Measurements from ENCODE around the gene NCS1.

The NCS1 gene

GRCh38 chr9:130192382-130192999 is 20.3 kb downstream of the NCS1 start (continued):
- TF ChIP-seq ZSCAN4 (tag by site-specific recombination; IDR thresholded peaks at IDR 0.05) (no peak), KLF10 (tag by site-specific recombination; IDR thresholded peaks at IDR 0.05) (no peak), SCRT1 (tag by site-specific recombination; IDR thresholded peaks at IDR 0.05; ENCODE audit: borderline replicate concordance) (peak; percentile 66; the same call in 1 of the 2 replicates), ZNF529 (tag by site-specific recombination; IDR thresholded peaks at IDR 0.05; ENCODE audit: insufficient replicate concordance) (no peak)

- peaks cover 4% of the 10 kb centered on the region for H3K4me1 ChIP-seq (ENCODE audit: control insufficient read depth, insufficient read depth, low read length)
- CTCF ChIA-PET: interaction anchor here (0.8 kb wide), 1 partner anchor 86 kb away, joined by 3 read pairs; no protein-coding TSS in a partner anchor
- POLR2A ChIA-PET: interaction anchor here (1.2 kb wide), 1 partner anchor 16 kb away, joined by 4 read pairs; no protein-coding TSS in a partner anchor
Observed at GRCh38 chr9:130193103-130193502, 20.9 kb downstream of the NCS1 start.

GRCh38 chr9:130193531-130194377 is 21.6 kb downstream of the NCS1 start:
- Histone ChIP-seq H3K27ac (ENCODE audit: extremely low read depth, low read depth, low read length) (no peak overlapping the region), H3K4me1 (ENCODE audit: control insufficient read depth, insufficient read depth, low read length) (peaks cover 4% of the 10 kb centered on the region)
- CTCF ChIA-PET: no interaction called here
- TF ChIP-seq ZBTB6 (tag by site-specific recombination; IDR thresholded peaks at IDR 0.05) (peak; percentile 67; the same call in 1 of the 2 replicates), SP2 (tag by site-specific recombination; IDR thresholded peaks at IDR 0.05) (no peak), ZNF292 (tag by site-specific recombination; IDR thresholded peaks at IDR 0.05; ENCODE audit: borderline replicate concordance, low read depth) (no peak), ZNF488 (tag by site-specific recombination; IDR thresholded peaks at IDR 0.05) (no peak), ZNF664 (tag by site-specific recombination; IDR thresholded peaks at IDR 0.05) (no peak), ZNF341 (tag by site-specific recombination; IDR thresholded peaks at IDR 0.05; ENCODE audit: low read depth) (no peak), EGR2 (tag by site-specific recombination; IDR thresholded peaks at IDR 0.05; ENCODE audit: low read depth) (peak; percentile 67), SETDB1 (IDR thresholded peaks at IDR 0.05; ENCODE audit: insufficient read length, low read length) (no peak), MYNN (tag by site-specific recombination; IDR thresholded peaks at IDR 0.05; ENCODE audit: borderline replicate concordance) (no peak), ZNF394 (tag by site-specific recombination; IDR thresholded peaks at IDR 0.05; ENCODE audit: borderline replicate concordance) (peak; percentile 78; the same call in 1 of the 2 replicates), ZNF585B (tag by site-specific recombination; IDR thresholded peaks at IDR 0.05) (no peak), PATZ1 (tag by site-specific recombination; IDR thresholded peaks at IDR 0.05) (no peak), ZBTB17 (tag by site-specific recombination; IDR thresholded peaks at IDR 0.05) (0 out of 2 replicates have a peak, but pooled peaks have one; percentile 33), ZNF791 (tag by site-specific recombination; IDR thresholded peaks at IDR 0.05) (no peak), BCL11B (tag by site-specific recombination; IDR thresholded peaks at IDR 0.05; ENCODE audit: low read depth) (no peak)

More at GRCh38 chr9:130193103-130193502, 20.9 kb downstream of the NCS1 start:
- Histone ChIP-seq H3K36me3 (ENCODE audit: control insufficient read depth in 2 of 2, insufficient read depth in 1 of 2, low read length in 2 of 2) (no peaks in the 10 kb centered on the region), H3K4me3 (ENCODE audit: low read depth, low read length) (no peak overlapping the region), H3K27ac (ENCODE audit: extremely low read depth, low read depth, low read length) (no peak overlapping the region), H3K9me3 (ENCODE audit: control insufficient read depth, insufficient read depth, low read depth, low read length) (no peaks in the 10 kb centered on the region)
- TF ChIP-seq ZNF398 (tag by site-specific recombination; IDR thresholded peaks at IDR 0.05) (peak; percentile 52; the same call in 1 of the 2 replicates), ZNF514 (tag by site-specific recombination; IDR thresholded peaks at IDR 0.05) (no peak), ZBTB20 (tag by site-specific recombination; IDR thresholded peaks at IDR 0.05) (peak; percentile 30; the same call in 1 of the 2 replicates), ZNF341 (tag by site-specific recombination; IDR thresholded peaks at IDR 0.05; ENCODE audit: low read depth) (0 out of 2 replicates have a peak, but pooled peaks have one; percentile 40), ZNF423 (tag by site-specific recombination; IDR thresholded peaks at IDR 0.05) (no peak)

More at GRCh38 chr9:130193531-130194377, 21.6 kb downstream of the NCS1 start:
- H3K4me3 ChIP-seq (ENCODE audit: low read depth, low read length): no peak overlapping the region
- POLR2A ChIA-PET: interaction anchor here (1.2 kb wide), 1 partner anchor 16 kb away, joined by 4 read pairs; no protein-coding TSS in a partner anchor
- no peaks in the 10 kb centered on the region for H3K9me3 ChIP-seq (ENCODE audit: control insufficient read depth, insufficient read depth, low read depth, low read length)
- no peaks in the 10 kb centered on the region for H3K36me3 ChIP-seq (ENCODE audit: control insufficient read depth in 2 of 2, insufficient read depth in 1 of 2, low read length in 2 of 2)
